ENCODE data around the gene DLG2.

Gene DLG2

DNA sequence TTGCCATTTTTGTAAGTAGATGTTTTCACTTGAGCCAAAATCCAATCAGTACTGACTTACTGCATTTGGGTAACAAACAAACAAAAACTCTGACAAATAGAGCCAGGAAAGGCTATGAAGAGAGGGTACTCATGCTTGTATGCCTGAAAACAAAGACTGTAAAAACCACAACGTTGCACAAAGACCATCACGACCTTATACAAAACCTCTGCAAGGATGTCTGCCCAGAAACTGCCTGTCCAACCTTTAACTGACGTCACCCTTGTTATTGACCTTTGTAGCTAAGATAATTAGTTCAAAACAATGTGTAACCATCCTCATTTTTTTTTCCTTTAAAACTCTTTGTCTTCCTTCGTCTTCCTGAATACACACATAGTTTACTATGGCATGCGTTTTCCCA is 38.6 kb upstream of the DLG2 start:
- peak overlapping the region; percentile 95 to 99 (median 98) for H3K27ac Mint-ChIP-seq
- TF ChIP-seq, protein P1, sequence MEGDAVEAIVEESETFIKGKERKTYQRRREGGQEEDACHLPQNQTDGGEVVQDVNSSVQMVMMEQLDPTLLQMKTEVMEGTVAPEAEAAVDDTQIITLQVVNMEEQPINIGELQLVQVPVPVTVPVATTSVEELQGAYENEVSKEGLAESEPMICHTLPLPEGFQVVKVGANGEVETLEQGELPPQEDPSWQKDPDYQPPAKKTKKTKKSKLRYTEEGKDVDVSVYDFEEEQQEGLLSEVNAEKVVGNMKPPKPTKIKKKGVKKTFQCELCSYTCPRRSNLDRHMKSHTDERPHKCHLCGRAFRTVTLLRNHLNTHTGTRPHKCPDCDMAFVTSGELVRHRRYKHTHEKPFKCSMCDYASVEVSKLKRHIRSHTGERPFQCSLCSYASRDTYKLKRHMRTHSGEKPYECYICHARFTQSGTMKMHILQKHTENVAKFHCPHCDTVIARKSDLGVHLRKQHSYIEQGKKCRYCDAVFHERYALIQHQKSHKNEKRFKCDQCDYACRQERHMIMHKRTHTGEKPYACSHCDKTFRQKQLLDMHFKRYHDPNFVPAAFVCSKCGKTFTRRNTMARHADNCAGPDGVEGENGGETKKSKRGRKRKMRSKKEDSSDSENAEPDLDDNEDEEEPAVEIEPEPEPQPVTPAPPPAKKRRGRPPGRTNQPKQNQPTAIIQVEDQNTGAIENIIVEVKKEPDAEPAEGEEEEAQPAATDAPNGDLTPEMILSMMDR (IDR thresholded peaks at IDR 0.05; ENCODE audit: unreplicated experiment in 3 of 3) = no peak

GRCh38 chr11:85664615-85665481 is 37.7 kb upstream of the DLG2 start, which contains the start of gene CREBZF:
TSS of gene CREBZF (minus strand) at chr11:85665129. CDS start at chr11:85664875, 254 bp downstream.
- peak within 1 kb of the TSS; percentile 95 to 100 (median 99) for H3K4me3 Mint-ChIP-seq
- H3K9me3 Mint-ChIP-seq = no peaks in the 10 kb centered on the region
- peaks cover 33% of the 10 kb centered on the region for H3K36me3 Mint-ChIP-seq (ENCODE audit: low read depth)

More for the DNA sequence above, 38.6 kb upstream of the DLG2 start:
- no peaks in the 10 kb centered on the region for H3K27me3 Mint-ChIP-seq (ENCODE audit: low read depth)
- no peaks in the 10 kb centered on the region for H3K9me3 Mint-ChIP-seq
- H3K4me1 Mint-ChIP-seq = peaks cover 24% of the 10 kb centered on the region
- H3K36me3 Mint-ChIP-seq (ENCODE audit: low read depth) = peaks cover 25% of the 10 kb centered on the region
- H3K4me3 Mint-ChIP-seq = peak overlapping the region; percentile 95 to 100 (median 99)

GRCh38 chr11:85663753-85664614 is 36.8 kb upstream of the DLG2 start:
- peak overlapping the region; percentile 95 to 100 (median 99) for H3K4me3 Mint-ChIP-seq
- H3K27me3 Mint-ChIP-seq (ENCODE audit: low read depth) = no peaks in the 10 kb centered on the region
- peak overlapping the region; percentile 95 to 99 (median 98) for H3K27ac Mint-ChIP-seq
- TF ChIP-seq, protein P1 (IDR thresholded peaks at IDR 0.05; ENCODE audit: unreplicated experiment in 3 of 3) = peak; percentile 31 to 56 (median 37)
- H3K4me1 Mint-ChIP-seq = peaks cover 40% of the 10 kb centered on the region
- peaks cover 41% of the 10 kb centered on the region for H3K36me3 Mint-ChIP-seq (ENCODE audit: low read depth)
- no peaks in the 10 kb centered on the region for H3K9me3 Mint-ChIP-seq

More at GRCh38 chr11:85664615-85665481, 37.7 kb upstream of the DLG2 start, which contains the start of gene CREBZF:
- TF ChIP-seq, protein P1 (IDR thresholded peaks at IDR 0.05; ENCODE audit: unreplicated experiment in 3 of 3) = no peak
- Mint-ChIP-seq H3K4me1 (peaks cover 33% of the 10 kb centered on the region), H3K27me3 (ENCODE audit: low read depth) (no peaks in the 10 kb centered on the region), H3K27ac (peak within 1 kb of the TSS; percentile 95 to 99 (median 98))

DNA sequence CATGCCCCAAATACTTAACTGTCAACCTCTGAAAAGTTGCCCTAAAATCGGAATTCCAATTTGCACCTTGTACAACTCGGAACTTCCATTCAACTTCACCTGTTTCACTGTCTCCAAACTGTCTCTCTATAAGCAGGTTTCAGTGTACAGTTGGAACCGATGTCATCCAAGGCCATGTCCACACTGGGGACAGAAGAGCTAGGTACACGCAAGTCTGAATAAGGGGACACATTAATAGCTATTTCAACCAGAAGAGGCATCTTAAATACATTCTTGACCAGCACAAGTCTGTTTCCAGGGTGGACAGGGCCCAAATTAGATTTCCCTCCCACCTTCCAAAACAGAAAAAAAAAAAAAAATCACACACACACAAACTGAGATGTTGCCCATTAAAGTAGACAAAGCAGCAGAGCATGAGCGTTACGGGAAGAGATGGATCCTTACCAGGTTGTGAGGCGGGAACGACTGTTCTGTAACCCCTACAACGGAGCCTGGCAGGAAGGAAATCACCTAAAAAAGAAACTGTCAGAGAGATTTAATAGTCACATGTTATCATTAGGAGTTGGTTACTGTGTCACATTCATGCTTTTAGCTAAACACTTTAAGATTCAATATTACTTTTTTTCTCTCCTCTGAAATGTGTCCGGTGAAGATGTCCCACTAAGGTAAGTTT is 36.1 kb upstream of the DLG2 start:
- no peaks in the 10 kb centered on the region for H3K27me3 Mint-ChIP-seq (ENCODE audit: low read depth)
- H3K4me1 Mint-ChIP-seq = peaks cover 45% of the 10 kb centered on the region
- peak overlapping the region; percentile 95 to 100 (median 99) for H3K4me3 Mint-ChIP-seq
- TF ChIP-seq, protein P1 (IDR thresholded peaks at IDR 0.05; ENCODE audit: unreplicated experiment in 3 of 3) = no peak
- H3K9me3 Mint-ChIP-seq = no peaks in the 10 kb centered on the region
- H3K36me3 Mint-ChIP-seq (ENCODE audit: low read depth) = peaks cover 49% of the 10 kb centered on the region
- peak overlapping the region; percentile 95 to 99 (median 98) for H3K27ac Mint-ChIP-seq

GRCh38 chr11:85661972-85662664 is 35.0 kb upstream of the DLG2 start:
- Mint-ChIP-seq H3K36me3 (ENCODE audit: low read depth) (peaks cover 53% of the 10 kb centered on the region), H3K4me3 (peak overlapping the region; percentile 95 to 100 (median 99)), H3K27ac (peak overlapping the region in 1 of 3 experiments; percentile 46), H3K4me1 (peaks cover 45% of the 10 kb centered on the region), H3K9me3 (no peaks in the 10 kb centered on the region), H3K27me3 (ENCODE audit: low read depth) (no peaks in the 10 kb centered on the region)
- TF ChIP-seq, protein P1 (IDR thresholded peaks at IDR 0.05; ENCODE audit: unreplicated experiment in 3 of 3) = no peak

Data from nephron (organoid).